ENCODE measurements around the gene SNCAIP. TPM values are rescaled to one million over a fixed set of nuclear protein-coding genes. Genes with fewer than 3 reads are reported as not detected.

Gene SNCAIP
- total RNA-seq, 1 donor from 2014 or later = 4.4 TPM

DNA sequence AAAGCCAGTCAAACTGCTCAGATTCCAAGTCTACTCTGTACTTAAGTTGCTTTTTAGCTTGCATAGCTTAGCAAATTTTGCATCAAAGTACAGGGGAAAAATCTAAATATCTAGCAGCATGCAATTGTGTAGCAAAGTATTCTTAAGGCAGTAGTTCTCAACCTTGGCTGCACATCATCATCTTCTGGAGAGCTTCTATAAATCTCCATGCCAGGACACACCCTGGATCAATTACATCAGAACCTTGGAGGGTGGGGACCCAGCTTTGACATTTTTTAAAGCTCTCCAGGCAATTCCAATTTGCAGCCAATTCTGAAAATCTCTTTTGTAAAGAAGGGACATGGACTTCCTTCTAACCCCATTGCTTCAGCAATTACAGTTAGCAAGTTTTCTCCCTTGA, 187.5 kb downstream of the SNCAIP start:
- TF ChIP-seq, protein P1, sequence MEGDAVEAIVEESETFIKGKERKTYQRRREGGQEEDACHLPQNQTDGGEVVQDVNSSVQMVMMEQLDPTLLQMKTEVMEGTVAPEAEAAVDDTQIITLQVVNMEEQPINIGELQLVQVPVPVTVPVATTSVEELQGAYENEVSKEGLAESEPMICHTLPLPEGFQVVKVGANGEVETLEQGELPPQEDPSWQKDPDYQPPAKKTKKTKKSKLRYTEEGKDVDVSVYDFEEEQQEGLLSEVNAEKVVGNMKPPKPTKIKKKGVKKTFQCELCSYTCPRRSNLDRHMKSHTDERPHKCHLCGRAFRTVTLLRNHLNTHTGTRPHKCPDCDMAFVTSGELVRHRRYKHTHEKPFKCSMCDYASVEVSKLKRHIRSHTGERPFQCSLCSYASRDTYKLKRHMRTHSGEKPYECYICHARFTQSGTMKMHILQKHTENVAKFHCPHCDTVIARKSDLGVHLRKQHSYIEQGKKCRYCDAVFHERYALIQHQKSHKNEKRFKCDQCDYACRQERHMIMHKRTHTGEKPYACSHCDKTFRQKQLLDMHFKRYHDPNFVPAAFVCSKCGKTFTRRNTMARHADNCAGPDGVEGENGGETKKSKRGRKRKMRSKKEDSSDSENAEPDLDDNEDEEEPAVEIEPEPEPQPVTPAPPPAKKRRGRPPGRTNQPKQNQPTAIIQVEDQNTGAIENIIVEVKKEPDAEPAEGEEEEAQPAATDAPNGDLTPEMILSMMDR (IDR thresholded peaks at IDR 0.05) = no peak
- Histone ChIP-seq H3K36me3 (no peaks in the 10 kb centered on the region), H3K4me3 (no peak overlapping the region), H3K27ac (no peak overlapping the region), H3K9me3 (no peaks in the 10 kb centered on the region), H3K4me1 (no peaks in the 10 kb centered on the region), H3K27me3 (ENCODE audit: low read depth) (no peaks in the 10 kb centered on the region)
- DNase-seq (no peak), ATAC-seq (no peak)
- intact Hi-C loops (cut with DNase I) = no loop called here

DNA sequence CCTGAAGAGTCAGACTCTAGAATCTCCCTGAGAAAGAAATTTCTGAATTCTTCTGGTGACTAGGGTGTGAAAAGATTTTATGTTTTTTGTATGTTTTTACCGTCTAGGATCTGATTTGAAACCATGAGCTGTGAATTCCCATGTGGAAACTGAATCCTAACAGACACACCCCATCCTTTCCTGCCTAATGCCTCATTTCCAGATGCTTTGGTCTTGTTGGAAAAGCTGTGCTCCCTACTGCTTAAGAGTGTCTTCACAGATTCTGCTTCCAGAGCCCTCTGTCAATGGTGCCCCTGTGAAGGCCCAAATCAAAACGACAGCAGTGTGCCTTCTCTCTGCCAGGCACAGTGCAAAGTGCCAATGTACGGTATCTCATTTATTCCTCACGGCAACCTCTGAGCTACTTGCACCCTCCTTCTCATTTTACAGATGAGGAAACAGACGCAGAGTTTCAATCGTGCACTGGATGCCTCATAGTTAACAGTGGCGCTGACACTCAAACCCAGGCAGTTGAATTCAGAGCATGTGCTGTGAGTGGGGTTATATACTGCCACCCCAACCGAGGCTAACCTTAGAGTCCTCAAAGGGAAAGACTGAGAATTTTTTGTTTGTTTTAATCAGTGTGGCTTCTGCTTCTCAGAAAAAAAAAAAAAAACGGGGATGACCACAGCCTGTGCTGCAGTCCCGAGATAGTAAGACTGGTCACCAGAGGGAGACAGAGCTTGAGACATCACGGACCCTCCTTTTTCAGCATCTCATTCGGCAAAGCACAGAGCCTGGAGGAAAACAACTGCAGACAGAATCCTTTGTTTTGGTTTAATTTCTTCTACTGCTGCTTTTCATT, 188.4 kb downstream of the SNCAIP start:
- H3K27ac ChIP-seq = no peak overlapping the region
- H3K36me3 ChIP-seq = no peaks in the 10 kb centered on the region
- no peak for DNase-seq
- TF ChIP-seq, protein P1 (IDR thresholded peaks at IDR 0.05) = peak; percentile 34
- H3K27me3 ChIP-seq (ENCODE audit: low read depth) = no peaks in the 10 kb centered on the region
- intact Hi-C loops (cut with DNase I) = loop anchor here (10.0 kb wide), 1 partner anchor 864 kb away; no protein-coding TSS in a partner anchor
- H3K4me1 ChIP-seq = no peaks in the 10 kb centered on the region
- H3K9me3 ChIP-seq = no peaks in the 10 kb centered on the region
- no peak overlapping the region for H3K4me3 ChIP-seq
- ATAC-seq = peak; percentile 47 to 55

DNA sequence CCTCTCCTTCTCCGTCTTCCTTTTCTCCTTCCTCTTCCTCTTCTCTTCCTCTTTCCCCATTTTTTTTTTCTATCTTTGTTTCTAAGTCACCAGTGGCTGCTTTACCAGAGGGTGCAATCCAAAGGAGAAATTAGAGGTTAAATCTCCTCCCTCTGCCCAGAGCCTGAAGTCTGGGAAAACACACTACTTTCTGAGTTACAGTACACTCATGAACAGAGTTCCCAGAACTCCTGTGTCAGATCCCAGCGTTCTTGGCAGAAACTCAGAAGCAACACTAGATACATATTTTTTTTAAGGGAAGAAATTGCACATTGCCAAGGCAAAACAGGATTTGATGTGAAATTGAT, 189.0 kb downstream of the SNCAIP start:
- H3K27ac ChIP-seq = no peak overlapping the region
- intact Hi-C loops (cut with DNase I) = loop anchor here (10.0 kb wide), 1 partner anchor 864 kb away; no protein-coding TSS in a partner anchor
- ATAC-seq = peak in 1 of 2 donors; percentile 44

DNA sequence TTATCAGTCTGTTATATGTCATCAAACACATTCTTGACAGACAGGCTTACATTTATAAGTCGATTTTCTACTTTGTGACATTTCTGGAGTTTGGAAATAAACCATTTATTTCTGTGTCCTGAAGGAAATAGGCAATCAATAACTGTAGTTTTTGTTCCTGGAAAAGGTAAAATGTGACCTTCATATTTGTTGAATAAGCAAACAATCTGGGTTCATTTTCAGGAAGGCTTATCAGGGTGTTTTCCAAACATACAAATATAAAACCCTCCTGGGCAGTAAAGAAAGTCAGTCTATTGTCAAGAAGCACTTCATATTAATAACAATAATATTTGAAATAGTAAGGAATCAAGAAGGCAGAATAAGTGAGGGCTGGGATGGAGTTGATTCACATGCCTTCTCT, 195.0 kb downstream of the SNCAIP start:
- H3K27ac ChIP-seq = no peak overlapping the region
- H3K4me3 ChIP-seq = no peak overlapping the region
- H3K9me3 ChIP-seq = no peaks in the 10 kb centered on the region
- intact Hi-C loops (cut with DNase I) = loop anchor here (10.0 kb wide), 1 partner anchor 858 kb away; no protein-coding TSS in a partner anchor
- H3K4me1 ChIP-seq = no peaks in the 10 kb centered on the region
- no peaks in the 10 kb centered on the region for H3K36me3 ChIP-seq
- no peak for ATAC-seq
- no peak for DNase-seq
- TF ChIP-seq, protein P1 (IDR thresholded peaks at IDR 0.05) = no peak
- H3K27me3 ChIP-seq (ENCODE audit: low read depth) = no peaks in the 10 kb centered on the region

More for the DNA sequence above, 189.0 kb downstream of the SNCAIP start:
- Histone ChIP-seq H3K4me3 (no peak overlapping the region), H3K9me3 (no peaks in the 10 kb centered on the region), H3K27me3 (ENCODE audit: low read depth) (no peaks in the 10 kb centered on the region), H3K4me1 (no peaks in the 10 kb centered on the region), H3K36me3 (no peaks in the 10 kb centered on the region)
- TF ChIP-seq, protein P1 (IDR thresholded peaks at IDR 0.05) = no peak
- DNase-seq = no peak

DNA sequence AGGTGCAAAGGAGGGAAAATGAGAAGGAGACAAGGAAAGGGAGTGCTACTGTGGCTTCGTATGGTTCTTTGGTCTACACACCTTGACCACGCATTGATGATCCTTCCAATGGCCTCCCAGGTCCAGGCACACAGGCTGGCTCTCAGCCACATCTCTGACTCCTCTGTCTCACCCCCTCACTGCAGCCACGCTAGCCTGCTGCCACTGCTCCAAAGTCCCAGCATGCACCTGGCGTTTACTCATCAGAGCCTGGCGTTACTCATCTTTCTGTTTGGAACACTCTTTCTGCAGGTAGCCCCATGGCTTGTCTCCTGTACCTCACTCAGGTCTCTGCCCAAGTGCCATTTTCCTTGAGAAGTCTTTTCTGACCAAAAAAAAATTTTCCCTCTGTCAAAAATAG, 195.5 kb downstream of the SNCAIP start:
- H3K27me3 ChIP-seq (ENCODE audit: low read depth) = no peaks in the 10 kb centered on the region
- no peaks in the 10 kb centered on the region for H3K4me1 ChIP-seq
- H3K9me3 ChIP-seq = no peaks in the 10 kb centered on the region
- no peak for ATAC-seq
- no peaks in the 10 kb centered on the region for H3K36me3 ChIP-seq
- intact Hi-C loops (cut with DNase I) = loop anchor here (10.0 kb wide), 1 partner anchor 857 kb away; no protein-coding TSS in a partner anchor
- no peak overlapping the region for H3K27ac ChIP-seq
- no peak for DNase-seq
- H3K4me3 ChIP-seq = no peak overlapping the region
- TF ChIP-seq, protein P1 (IDR thresholded peaks at IDR 0.05) = no peak

Data from lower lobe of right lung (tissue), 2 donors.